Neural cell (in vitro differentiated cells): Measurements from ENCODE around the gene SHPK.
"Not testable (repeated sequence)": the region's sequence is repeated elsewhere in the genome, so short reads cannot be mapped to it uniquely, and the experiment has no call there.

ENCODE experiments used
- CTCF ChIP-seq: fragments of 450-650 bp; IDR thresholded peaks from 2 replicates; pipeline ENCODE4 v1.5.1; 2014; ENCODE audit warnings: antibody characterized with exemption, mild to moderate bottlenecking, moderate library complexity; ENCODE audit not compliant: poor library complexity, severe bottlenecking
- EP300 ChIP-seq: fragments of 450-650 bp; conservative IDR thresholded peaks from 2 replicates; pipeline ENCODE4 v1.6.1; 2014; ENCODE audit warnings: antibody characterized with exemption, mild to moderate bottlenecking, moderate library complexity; ENCODE audit not compliant: poor library complexity, severe bottlenecking
- POLR2AphosphoS5 ChIP-seq: IDR thresholded peaks from 2 replicates; pipeline ENCODE4 v1.6.1; 2012
- SMC3 ChIP-seq: fragments of 450-650 bp; conservative IDR thresholded peaks from 2 replicates; pipeline ENCODE4 v1.6.1; 2014; ENCODE audit warnings: antibody characterized with exemption, mild to moderate bottlenecking, moderate library complexity; ENCODE audit not compliant: poor library complexity
- TAF1 ChIP-seq: IDR thresholded peaks from 2 replicates; pipeline ENCODE4 v1.6.1; 2012; ENCODE audit warnings: low read depth

- TF ChIP-seq CTCF, EP300, POLR2AphosphoS5, TAF1, SMC3: not testable (repeated sequence)
Measured at GRCh38 chr17:3578667-3579066, 57.4 kb downstream of the SHPK start.
